Keratinocyte (primary cell): ENCODE results near the gene HDGFL2.

Experiments used
- CTCF ChIP-seq, 3 experiments: IDR thresholded peaks in 1 of 3; conservative IDR thresholded peaks in 1 of 3; optimal IDR thresholded peaks in 1 of 3; 2 replicates in 2 of 3; 3 replicates in 1 of 3; pipeline versions ENCODE3 to v1.5.1; 2011; ENCODE audit warnings: low read length in 3 of 3, mild to moderate bottlenecking in 3 of 3, moderate library complexity in 2 of 3, control low read depth in 1 of 3, inconsistent platforms in 1 of 3; ENCODE audit not compliant: insufficient read depth in 2 of 3; ENCODE audit errors: extremely low read depth in 1 of 3
- EZH2 ChIP-seq: IDR thresholded peaks from one replicate; pipeline ENCODE4 v1.6.1; 2012; ENCODE audit warnings: inconsistent platforms, mild to moderate bottlenecking, low read length, moderate library complexity

DNA sequence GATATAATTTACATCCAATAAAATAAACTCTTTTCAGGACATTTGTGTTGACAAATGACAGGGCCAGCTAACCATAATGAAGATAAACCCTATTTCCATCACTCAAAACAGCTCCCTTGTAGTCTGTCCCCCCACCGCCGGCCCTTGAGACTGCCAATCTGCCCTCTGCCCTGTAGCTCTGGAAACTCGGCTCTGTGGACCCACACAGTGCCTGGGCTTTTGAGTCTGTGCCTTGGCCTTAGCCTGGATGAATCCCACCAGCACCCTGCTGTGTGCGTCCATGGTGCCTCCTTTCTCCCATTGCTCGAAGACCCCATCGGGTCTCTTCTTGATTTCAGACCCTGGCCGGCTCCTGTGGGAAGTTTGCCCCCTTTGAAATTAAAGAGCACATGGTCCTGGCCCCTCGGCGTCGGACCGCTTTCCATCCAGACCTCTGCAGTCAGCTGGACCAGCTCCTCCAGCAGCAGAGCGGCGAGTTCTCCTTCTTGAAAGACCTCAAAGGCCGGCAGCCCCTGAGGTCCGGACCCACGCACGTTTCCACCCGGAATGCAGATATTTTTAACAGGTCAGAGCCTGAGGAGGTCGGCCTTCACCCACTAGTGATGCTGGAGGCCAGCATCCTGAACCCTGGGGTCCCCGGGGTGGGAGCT lies 43.6 kb upstream of the HDGFL2 start:
- TF ChIP-seq CTCF (optimal IDR thresholded peaks at IDR 0.05 in 1 of 3, IDR thresholded peaks at IDR 0.05 in 1 of 3, conservative IDR thresholded peaks at IDR 0.05 in 1 of 3; ENCODE audit: extremely low read depth in 1 of 3, insufficient read depth in 2 of 3, low read length in 3 of 3) (no peak), EZH2 (no peak)
